ENCODE results near the gene TDRD7. TPM values are rescaled to one million over a fixed set of nuclear protein-coding genes. Genes with fewer than 3 reads are reported as not detected.

The TDRD7 gene
- polyA plus RNA-seq, 2 of the 4 experiments (the other 2 are of a cell fraction), result 11.5 to 15.7 TPM

- H3K9me3 ChIP-seq, result peaks cover 31% of the 10 kb centered on the region
- H3K4me3 ChIP-seq, result no peak overlapping the region
- H3K4me2 ChIP-seq, result no peak overlapping the region
- H3K27ac ChIP-seq, result no peak overlapping the region
- FAIRE-seq, result no peak
- no peak for DNase-seq (ENCODE audit: low read depth in 1 of 2, low spot score in 1 of 2)
- ChIA-PET CTCF (interaction anchor here (0.5 to 4.7 kb wide), 4 partner anchors 17 to 393 kb away, joined by 3 to 44 read pairs (median 4); no protein-coding TSS in a partner anchor), POLR2A (no interaction called here)
- ATAC-seq, result no peak
- H3K4me1 ChIP-seq, result peaks cover 6% of the 10 kb centered on the region
- TF ChIP-seq JUNB (IDR thresholded peaks at IDR 0.05) (no peak), HOXA7 (CRISPR knock-in tag; IDR thresholded peaks at IDR 0.05) (no peak), BHLHE40 (IDR thresholded peaks at IDR 0.05; ENCODE audit: low read depth, low read length) (no peak), RARB (CRISPR knock-in tag; IDR thresholded peaks at IDR 0.05) (no peak), KDM1A (IDR thresholded peaks at IDR 0.05; ENCODE audit: low read depth) (no peak), NPAS2 (CRISPR knock-in tag; IDR thresholded peaks at IDR 0.05; ENCODE audit: borderline replicate concordance) (no peak), ZSCAN20 (CRISPR knock-in tag; IDR thresholded peaks at IDR 0.05) (no peak)
- WGBS (ENCODE audit: missing lambda C conversion rate), result 20% methylated on average over 4 of the region's 4 CpGs
Observed at GRCh38 chr9:97403746-97404316, 8.1 kb upstream of the TDRD7 start.

GRCh38 chr9:97405551-97405950, 6.3 kb upstream of the TDRD7 start:
- POLR2A ChIA-PET, result no interaction called here
- DNase-seq (ENCODE audit: low read depth in 1 of 2, low spot score in 1 of 2) (no peak), ATAC-seq (no peak), FAIRE-seq (no peak)
- H3K4me1 ChIP-seq, result no peaks in the 10 kb centered on the region
- TF ChIP-seq HEYL (CRISPR knock-in tag; IDR thresholded peaks at IDR 0.05) (no peak), FOXS1 (CRISPR knock-in tag; IDR thresholded peaks at IDR 0.05) (no peak), JUN (IDR thresholded peaks at IDR 0.05) (no peak), ESRRA (IDR thresholded peaks at IDR 0.05; ENCODE audit: borderline replicate concordance, low read length) (no peak), RFX5 (IDR thresholded peaks at IDR 0.05) (no peak), CHD2 (IDR thresholded peaks at IDR 0.05; ENCODE audit: low read length, partially characterized antibody) (no peak), CTCF (IDR thresholded peaks at IDR 0.05) (no peak), HOXA7 (CRISPR knock-in tag; IDR thresholded peaks at IDR 0.05) (no peak), USF2 (IDR thresholded peaks at IDR 0.05) (no peak), EHF (CRISPR knock-in tag; IDR thresholded peaks at IDR 0.05) (no peak), CBX8 (IDR thresholded peaks at IDR 0.05) (no peak), POLR2AphosphoS2 (conservative IDR thresholded peaks at IDR 0.05; ENCODE audit: low read length) (no peak), HOXB13 (CRISPR knock-in tag; IDR thresholded peaks at IDR 0.05; ENCODE audit: low read depth) (no peak), MAX (IDR thresholded peaks at IDR 0.05) (no peak), CBX2 (IDR thresholded peaks at IDR 0.05; ENCODE audit: borderline replicate concordance, low read depth) (no peak), ZNF302 (CRISPR knock-in tag; IDR thresholded peaks at IDR 0.05) (no peak), MAZ (IDR thresholded peaks at IDR 0.05; ENCODE audit: borderline replicate concordance, low read depth, low read length) (no peak), SMC3 (IDR thresholded peaks at IDR 0.05) (no peak), CEBPB (IDR thresholded peaks at IDR 0.05) (no peak)
- H3K9me3 ChIP-seq, result peaks cover 32% of the 10 kb centered on the region
- H3K4me2 ChIP-seq, result no peak overlapping the region
- CTCF ChIA-PET, result interaction anchor here (1.4 to 6.3 kb wide), 3 partner anchors 19 to 210 kb away, joined by 4 to 39 read pairs (median 12); no protein-coding TSS in a partner anchor
- 0% methylated on average over 2 of the region's 2 CpGs for WGBS (ENCODE audit: missing lambda C conversion rate)
- H3K27ac ChIP-seq, result no peak overlapping the region
- no peak overlapping the region for H3K4me3 ChIP-seq

All from A549 (cell line).